Measurements from ENCODE around the gene RIPOR1.
"Not testable (repeated sequence)": the region's sequence is repeated elsewhere in the genome, so short reads cannot be mapped to it uniquely, and the experiment has no call there.

Gene RIPOR1, protein sequence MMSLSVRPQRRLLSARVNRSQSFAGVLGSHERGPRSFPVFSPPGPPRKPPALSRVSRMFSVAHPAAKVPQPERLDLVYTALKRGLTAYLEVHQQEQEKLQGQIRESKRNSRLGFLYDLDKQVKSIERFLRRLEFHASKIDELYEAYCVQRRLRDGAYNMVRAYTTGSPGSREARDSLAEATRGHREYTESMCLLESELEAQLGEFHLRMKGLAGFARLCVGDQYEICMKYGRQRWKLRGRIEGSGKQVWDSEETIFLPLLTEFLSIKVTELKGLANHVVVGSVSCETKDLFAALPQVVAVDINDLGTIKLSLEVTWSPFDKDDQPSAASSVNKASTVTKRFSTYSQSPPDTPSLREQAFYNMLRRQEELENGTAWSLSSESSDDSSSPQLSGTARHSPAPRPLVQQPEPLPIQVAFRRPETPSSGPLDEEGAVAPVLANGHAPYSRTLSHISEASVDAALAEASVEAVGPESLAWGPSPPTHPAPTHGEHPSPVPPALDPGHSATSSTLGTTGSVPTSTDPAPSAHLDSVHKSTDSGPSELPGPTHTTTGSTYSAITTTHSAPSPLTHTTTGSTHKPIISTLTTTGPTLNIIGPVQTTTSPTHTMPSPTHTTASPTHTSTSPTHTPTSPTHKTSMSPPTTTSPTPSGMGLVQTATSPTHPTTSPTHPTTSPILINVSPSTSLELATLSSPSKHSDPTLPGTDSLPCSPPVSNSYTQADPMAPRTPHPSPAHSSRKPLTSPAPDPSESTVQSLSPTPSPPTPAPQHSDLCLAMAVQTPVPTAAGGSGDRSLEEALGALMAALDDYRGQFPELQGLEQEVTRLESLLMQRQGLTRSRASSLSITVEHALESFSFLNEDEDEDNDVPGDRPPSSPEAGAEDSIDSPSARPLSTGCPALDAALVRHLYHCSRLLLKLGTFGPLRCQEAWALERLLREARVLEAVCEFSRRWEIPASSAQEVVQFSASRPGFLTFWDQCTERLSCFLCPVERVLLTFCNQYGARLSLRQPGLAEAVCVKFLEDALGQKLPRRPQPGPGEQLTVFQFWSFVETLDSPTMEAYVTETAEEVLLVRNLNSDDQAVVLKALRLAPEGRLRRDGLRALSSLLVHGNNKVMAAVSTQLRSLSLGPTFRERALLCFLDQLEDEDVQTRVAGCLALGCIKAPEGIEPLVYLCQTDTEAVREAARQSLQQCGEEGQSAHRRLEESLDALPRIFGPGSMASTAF

DNA sequence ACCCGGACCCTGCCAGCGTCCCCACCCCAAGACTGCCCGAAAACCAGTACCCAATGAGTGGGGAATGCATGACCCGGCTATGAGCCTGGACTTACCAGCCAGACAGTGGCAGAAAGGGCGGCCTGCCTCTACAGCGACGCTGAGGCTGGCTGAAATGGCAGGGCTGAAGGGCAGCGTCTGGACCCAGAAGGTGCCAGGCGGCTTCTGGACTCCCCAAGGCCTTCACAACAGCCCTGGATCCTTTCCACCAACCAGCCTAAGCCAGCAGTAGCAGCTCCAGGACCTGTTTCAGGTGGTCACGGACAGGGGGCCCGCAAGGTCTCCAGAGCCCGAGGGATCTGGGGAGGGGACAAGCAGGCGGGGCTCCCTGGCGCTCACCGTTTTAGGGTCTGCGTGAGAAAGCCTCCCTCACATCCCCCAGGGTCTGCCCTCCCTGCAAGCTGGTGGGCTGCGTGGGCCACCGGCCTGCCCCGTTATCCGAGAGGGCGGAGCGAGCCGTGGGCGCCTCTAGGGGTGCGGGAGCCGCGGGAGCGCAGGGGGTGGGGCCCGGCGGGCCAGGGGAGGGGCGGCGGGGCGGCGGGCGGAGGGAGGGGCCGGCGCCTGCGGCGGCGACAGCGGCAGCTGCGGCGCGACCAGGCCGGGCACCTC lies at the start of gene RIPOR1:
Gene RIPOR1, plus strand, starts transcription at position 608 of the 648 bp plus-strand sequence. CDS start 9,618 bp downstream, outside the sequence.
- DNase-seq: peak in 12 of 14 donors; percentile 14 to 70 (median 59)

DNA sequence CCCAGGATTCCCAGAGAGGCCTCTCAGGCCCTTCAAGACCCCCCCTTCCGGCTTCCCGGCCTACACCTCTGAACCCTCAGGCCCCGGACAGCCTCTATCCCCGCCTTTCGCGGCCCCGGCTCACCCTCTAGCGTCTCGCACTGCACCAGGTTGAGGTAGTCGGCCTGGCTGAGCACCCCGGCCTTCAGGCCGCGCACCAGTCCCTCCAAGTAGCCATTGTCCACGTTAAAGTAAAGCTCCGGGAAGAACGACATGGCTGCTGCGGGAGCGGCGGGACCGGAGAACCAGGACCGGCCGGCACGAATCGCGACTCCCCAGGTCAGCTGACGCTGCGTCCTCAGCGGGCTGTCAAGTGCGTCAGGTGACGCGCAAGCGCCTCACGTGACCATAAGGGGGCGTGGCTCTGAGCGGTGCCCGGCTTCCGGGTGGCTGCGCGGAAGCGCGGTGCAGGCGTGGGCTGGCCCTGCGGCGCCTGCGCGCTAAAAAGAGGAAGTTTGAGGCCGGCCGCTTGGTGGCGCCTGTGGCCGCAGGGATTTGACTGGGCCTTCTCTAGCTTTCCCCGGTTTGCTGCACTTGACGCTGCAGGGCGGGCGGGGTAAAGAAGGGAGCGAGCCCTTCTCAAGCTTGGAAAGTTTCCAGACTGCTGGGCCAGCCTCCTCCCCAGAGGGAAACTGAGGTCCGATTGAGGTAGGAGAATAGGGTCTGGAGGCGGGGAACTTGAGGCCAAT lies 47.6 kb upstream of the RIPOR1 start, which contains the start of gene ATP6V0D1:
Gene ATP6V0D1, minus strand, starts transcription at position 325 of the 728 bp plus-strand sequence. Its CDS starts 71 bp downstream, at position 254.
- DNase-seq: peak; percentile 87 to 99 (median 97)

DNA sequence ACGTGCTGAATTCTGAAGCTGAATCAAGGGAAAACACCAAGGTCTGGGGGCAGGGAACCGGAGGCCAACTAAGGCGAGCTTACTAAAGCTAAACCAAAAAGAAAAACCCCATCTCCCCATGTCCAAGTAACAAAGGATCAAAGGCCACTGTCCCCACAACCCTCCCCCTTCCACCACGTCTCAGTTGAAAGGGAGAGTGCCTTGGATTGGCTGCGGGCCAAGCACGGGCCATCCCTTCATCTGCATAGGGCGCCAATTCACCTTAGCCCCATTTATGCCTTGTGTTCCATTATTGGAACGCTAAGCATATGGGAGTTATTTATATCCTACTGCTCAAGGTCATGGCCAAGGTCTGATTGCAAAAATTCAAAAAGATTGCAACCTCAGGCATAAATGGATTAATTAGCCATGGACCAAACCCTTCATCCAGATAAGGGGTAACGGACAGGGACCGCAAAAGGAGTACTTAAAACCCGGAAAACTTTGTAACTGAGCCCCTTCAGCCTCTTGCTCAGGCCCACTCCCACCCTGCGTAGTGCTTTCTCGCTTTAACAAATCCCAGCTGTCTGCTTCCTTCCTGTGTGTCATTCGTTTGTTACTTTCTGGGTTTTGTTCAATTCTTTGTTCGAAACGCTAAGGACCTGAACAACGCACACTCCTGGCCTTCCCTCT lies 46.9 kb upstream of the RIPOR1 start:
- DNase-seq: peak in 2 of 14 donors; percentile 24 to 31

DNA sequence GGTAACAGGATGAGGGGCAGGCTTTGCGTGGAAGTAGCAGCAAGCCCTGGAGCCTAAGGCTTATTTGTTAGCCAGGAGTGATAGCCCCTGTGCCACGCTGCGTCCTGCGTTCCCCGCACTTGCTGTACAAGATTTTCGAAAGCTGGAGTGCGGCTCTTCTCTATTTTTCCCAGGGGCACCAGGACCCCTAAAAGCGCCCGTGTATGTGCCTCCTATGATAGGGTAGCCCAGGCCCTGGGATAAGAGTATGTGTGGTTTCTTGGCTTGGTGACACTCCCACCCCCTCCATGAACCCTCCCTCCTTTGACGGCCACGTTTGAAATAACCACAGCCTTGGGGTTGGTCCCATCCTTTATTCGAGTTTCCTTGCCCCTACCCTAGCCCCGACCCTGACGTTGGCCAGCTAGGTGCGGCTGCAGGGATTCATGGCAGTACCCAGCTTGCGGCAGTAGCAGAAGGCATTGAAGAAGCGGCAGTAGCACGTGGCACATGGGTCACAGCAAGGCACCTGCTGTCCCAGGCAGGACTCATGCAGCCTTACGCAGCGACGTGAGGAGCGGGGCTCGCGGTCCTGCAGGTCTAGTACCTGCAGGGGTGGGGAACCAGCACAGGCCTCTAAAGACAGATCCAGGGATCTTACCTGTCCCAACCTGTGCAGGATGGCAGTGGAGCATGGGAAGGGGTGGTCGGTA lies 46.2 kb upstream of the RIPOR1 start:
- DNase-seq: no peak

DNA sequence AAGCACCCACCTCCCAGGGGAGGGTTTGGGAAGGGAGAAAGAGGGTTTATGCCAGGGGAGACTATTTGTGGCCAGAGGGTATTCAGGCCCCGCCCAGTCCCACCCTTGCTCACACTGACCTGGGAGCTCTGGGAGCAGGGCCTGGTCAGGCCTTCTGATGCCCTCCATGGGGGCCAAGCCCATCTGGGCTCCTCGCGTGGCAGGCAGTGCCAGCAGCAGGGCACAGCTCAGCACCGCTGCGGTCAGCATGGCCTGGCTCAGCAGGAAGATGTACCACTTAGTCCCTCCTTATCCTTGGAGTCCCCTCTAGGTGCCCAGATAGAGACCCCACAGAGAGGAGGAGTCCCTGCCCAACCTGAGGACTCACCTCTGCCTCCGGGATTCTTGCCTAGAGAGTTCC lies 45.5 kb upstream of the RIPOR1 start, which contains the start of gene AGRP:
Gene AGRP, minus strand, starts transcription at position 398 of the 400 bp plus-strand sequence. Its CDS starts 149 bp downstream, at position 249.
- DNase-seq: no peak

DNA sequence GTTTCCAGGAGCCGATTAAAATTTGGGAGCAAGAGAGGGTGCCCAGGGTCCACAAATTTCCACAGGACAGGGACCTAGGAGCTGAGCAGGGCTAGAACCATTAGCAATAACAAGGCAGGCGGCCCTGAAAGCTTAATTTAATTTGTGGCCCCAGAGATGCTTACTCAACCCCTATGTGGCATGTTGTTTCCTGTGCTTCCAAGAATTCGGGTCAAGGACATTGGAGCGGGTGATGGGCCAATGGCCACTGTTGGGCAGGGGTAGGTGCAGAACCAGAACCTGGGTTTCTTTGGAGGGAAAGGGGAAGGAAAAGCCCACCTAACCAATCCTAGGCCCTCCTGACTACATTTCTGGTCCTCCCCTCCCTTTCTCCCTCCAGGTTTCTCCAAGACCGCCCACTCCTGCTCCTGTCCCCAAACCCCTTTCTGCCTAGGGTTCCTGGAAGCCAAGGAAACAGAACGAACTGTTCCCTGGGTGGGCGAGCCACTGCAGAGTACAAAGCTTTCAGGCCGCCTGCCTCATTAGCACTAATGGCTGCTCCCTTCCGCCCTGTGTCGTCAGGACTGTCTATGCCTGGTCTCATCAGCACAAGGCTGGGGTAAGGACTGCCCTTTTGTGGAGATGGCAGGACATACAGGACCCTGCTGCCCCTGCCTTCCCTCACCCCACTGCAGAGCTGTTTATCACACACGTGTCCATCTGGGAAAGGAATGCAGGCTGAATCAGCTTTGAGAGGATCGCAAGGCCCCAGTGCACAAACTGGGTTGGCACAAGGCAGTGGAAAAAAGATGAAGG lies 44.7 kb upstream of the RIPOR1 start:
- no peak for DNase-seq

DNA sequence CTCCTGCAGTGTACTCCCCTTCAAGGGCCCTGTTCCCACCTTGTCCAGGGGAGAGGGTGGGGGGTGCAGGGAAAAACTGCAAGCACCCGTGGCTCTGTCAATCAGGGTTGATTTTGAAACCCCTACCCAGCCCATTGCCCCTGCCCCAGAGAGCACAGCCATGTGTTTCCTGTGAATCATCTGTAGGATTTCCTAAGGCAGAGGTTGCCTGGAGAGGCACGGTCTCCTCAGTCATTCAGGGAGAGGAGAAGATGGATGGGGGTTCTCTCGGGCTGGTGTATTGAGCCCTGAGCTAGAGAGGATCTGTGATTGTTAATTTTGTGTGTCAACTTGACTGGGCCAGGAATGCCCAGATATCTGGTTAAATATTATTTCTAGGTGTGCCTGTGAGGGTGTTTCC lies 41.8 kb upstream of the RIPOR1 start:
- DNase-seq: no peak

DNA sequence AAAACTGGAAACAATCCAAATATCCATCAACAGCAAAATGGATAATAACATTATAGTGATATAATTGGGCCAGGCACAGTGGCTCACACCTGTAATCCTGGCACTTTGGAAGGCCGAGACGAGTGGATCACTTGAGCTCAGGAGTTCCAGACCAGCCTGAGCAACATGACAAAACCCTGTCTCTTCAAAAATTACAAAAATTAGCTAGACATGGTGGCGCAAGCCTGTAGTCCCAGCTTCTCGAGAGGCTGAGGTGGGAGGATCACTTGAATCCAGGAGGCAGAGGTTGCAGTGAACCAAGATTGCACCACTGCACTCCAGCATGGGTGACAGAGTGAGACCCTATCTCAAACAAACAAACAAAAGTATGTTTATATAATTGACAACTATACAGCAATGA lies 41.1 kb upstream of the RIPOR1 start:
- DNase-seq: not testable (repeated sequence)

DNA sequence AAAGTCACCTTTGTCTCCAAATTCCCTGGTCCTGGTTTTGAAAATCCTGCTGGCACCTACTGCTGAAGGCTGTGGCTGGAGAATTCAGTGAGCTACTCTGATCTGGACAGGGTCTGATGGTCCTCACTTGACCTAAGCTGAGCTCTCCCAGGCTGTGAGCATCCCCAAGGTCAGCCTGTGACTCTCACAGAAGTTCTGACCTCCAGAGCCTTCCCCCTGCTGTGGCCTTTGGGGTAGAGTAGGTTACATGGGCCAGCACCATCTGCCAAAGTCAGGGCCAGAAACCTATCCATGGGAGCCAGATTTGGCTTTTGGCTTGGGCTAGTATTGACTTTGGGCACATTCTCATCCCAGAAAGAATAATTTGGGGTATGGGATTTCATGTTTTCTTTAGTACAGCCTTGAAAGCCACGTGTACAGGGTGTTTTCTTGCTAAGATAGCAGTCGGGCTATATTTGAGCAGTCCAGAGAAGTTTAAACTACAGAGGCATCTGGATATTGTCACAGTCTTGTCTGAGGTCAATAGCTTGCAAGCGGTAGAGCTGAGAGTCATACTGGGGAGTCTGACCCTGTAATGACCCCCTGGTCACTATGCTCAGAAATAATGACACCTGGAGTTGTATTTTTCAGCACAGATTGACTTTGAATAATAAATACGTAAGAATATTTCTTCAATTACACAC lies 39.1 kb upstream of the RIPOR1 start:
- no peak for DNase-seq

DNA sequence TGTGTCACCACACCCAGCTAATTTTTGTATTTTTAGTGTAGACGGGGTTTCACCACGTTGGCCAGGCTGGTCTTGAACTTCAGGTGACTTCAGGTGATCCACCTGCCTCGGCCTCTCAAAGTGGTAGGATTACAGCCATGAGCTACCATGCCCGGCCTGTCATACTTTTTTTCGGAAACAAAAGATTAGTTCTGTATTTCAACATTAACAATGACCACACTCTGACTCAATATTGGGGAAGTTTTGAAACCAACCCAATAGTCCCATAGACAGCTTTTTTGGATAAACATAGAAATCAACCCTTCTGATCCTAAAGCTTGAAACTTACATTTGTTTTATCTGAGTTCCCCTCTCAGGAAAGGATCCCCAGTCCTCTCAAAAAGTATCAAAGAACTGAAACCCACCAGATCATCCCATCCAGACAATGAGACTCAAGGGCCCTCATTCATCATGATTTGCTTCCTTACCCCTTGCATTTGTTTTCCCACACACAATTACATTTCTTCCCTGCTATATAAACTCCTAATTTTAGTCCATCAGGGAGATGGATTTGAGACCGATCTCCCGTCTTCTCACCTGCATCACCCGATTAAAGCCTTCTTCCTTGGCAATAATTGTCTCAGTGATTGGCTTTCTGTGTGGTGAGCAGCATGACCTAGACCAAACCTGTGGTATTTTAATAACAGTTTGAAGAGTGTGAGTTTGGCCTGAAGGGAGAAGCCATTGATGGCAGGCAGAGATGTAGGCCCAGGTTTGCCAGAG lies 38.1 kb upstream of the RIPOR1 start:
- no peak for DNase-seq

DNA sequence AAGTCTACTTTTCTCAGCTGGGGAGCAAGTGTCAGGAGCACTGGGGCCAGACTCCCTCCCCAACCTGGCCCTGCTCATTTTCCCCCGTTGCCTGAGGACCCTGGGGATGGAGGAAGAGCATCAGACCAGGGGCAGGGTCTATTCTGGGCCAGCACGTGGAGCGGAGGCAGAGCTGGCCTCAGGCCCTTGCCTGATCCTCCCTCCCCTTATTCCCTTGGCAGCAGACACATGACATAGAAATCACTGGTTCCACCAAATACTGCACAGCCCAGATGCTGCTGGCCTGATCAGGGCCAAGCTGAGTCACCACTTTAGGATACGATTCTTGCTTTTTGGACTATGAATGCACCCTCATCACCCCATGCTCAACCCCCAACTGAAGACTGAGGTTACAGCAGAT lies 29.5 kb upstream of the RIPOR1 start:
- DNase-seq: no peak

DNA sequence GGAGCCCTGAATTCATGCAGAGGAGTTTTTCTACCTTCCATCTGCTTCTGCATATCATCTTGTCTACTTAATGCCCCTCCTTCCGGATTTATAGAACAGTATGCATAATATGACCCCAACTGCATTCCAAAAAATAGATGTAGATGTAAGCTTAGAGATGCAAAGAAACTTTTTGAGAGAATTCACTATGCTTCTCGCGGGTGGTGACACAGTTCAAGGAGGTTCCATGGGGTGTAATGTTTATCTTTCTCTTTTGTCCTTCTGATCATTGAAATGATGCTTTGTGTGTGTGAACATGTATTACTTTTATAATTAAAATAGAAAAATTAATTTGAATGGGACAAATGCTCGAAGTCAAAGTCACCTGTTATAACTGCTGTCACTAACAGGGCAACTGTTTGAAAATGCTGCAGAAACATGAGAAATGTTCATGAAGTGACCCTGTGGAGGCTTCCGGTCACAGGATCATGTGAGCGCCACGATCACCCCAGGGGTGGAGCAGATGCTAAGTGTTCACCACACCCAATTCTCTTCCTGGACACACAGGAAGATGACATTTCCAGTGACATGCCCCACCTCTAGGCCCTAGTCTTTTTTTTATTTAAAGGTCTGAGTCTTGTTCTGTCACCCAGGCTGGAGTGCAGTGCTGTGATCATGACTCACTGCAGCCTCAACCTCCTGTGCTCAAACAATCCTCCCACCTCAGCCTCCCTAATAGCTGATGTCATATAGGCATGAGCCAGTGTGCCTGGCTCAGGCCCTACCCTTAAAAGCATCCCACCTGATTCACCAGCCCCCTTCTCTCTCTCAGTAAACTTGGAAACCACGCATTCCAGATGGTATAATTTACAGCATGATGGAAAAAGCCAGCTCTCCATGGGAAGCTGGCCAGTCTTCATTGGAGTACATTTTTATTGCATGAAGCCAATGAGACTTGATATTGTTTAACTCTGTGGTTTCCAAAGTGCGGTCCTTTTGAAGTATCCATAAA lies 24.3 kb upstream of the RIPOR1 start:
- no peak for DNase-seq

DNA sequence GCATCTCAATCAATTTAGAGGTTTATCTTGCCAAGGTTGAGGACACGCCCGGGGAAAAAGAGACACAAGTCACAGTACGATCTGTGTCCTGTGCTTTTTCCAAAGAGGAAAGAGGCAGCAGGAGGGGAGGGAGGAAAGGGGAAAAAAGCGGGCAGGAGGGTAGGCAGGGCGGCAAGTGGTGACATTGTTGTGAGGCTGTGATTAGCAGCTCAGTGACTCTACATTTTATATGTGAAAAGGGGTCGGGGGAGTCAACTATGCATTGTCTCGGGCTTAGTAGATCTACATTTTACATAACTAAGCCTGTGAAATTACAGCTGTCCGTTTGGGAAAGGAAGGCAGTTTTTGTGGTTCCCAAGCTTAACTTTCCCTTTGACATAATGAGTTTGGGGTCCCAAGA lies 22.2 kb upstream of the RIPOR1 start:
- DNase-seq: no peak

DNA sequence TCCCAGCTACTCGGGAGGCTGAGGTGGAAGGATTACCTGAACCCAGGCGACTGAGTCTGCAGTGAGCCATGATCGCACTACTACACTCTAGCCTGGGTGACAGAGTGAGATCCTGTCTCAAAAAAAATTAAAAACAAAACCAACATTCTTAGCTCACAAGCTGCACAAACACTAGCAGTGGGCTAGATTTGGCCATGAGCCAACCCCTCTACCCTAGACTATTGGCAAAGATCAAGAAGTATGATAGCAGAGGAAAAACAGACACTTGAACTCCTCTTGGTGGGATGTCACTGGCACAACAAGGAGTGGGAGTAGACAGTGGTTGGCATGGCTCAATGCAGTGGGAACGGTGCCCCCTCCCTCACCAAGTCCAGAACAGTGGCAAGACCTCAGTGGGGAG lies 19.6 kb upstream of the RIPOR1 start:
- DNase-seq: no peak

DNA sequence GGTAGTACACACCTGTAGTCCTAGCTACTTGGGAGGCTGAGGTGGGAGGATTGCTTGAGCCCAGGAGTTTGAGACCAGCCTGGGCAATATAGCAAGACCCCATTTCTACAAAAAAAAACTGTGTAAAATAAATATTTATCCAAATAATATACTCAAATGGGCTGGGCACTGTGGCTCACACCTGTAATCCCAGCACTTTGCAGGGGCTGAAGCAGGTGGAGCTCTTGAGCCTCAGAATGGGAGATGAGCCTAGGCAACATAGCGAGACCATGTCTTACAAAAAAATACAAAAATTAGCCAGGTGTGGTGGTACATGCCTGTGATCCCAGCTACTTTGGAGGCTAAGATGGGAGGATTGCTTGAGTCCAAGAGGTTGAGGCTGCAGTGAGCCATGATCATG lies 14.7 kb upstream of the RIPOR1 start:
- DNase-seq: not testable (repeated sequence)

DNA sequence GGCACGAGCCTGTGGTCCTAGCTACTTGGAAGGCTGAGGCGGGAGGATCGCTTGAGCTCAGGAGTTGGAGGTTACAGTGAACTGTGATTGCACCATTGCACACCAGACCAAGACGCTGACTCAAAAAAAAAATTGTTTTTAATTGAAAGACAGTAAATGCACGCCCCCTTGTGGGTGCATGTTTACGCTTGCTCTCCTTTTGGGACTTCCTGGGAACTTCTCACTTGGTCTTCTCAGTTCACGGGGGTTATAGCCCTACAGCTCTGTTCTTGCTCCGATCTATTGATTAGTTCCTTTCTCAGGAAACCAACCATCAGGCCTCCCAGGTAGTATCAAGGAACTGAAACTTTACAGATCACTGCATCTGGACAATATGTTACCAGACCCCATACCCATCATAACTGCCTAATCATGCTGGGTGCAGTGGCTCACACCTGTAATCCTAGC lies 14.2 kb upstream of the RIPOR1 start:
- DNase-seq: peak in 4 of 14 donors; percentile 14 to 35 (median 24)

Data from C1 segment of cervical spinal cord (tissue), 14 donors.